ENCODE results near the gene ADD2. TPM values are rescaled to one million over a fixed set of nuclear protein-coding genes. Genes with fewer than 3 reads are reported as not detected.

Gene ADD2
- total RNA-seq, 3 donors from 2014 or later = 4.8 to 13.7 (median 8.0) TPM

DNA sequence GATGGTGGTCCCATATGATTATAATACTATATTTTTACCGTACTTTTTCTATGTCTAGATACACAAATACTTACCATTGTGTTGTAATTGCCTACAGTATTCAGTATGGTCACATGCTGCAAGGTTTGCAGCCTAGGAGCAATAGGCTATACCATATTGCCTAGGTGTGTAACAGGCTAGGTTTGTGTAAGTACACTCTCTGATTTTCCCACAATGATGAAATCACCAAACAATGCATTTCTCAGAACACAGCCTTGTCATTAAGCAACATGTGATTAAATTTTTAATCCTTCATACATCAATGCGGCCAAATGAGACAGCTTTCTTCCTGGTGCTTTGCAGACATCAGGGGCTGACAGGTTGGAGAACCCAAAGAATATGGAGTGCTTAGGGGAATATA lies 37.3 kb downstream of the ADD2 start:
- no peak overlapping the region for H3K4me3 Mint-ChIP-seq
- no peaks in the 10 kb centered on the region for H3K9me3 Mint-ChIP-seq
- no peaks in the 10 kb centered on the region for H3K4me1 Mint-ChIP-seq (ENCODE audit: low read depth)
- H3K27me3 Mint-ChIP-seq (ENCODE audit: low read depth) = peaks cover 9% of the 10 kb centered on the region
- no peaks in the 10 kb centered on the region for H3K36me3 Mint-ChIP-seq (ENCODE audit: insufficient read depth)
- ATAC-seq = no peak
- DNase-seq = no peak

- Mint-ChIP-seq H3K4me1 (ENCODE audit: low read depth) (no peaks in the 10 kb centered on the region), H3K36me3 (ENCODE audit: insufficient read depth) (no peaks in the 10 kb centered on the region), H3K9me3 (no peaks in the 10 kb centered on the region), H3K4me3 (no peak overlapping the region), H3K27me3 (ENCODE audit: low read depth) (peaks cover 7% of the 10 kb centered on the region)
- ATAC-seq (no peak), DNase-seq (no peak)
These were observed 38.4 kb downstream of the ADD2 start for GRCh38 chr2:70729647-70730046.

- Mint-ChIP-seq H3K36me3 (ENCODE audit: insufficient read depth) (no peaks in the 10 kb centered on the region), H3K9me3 (no peaks in the 10 kb centered on the region), H3K4me1 (ENCODE audit: low read depth) (no peaks in the 10 kb centered on the region), H3K27me3 (ENCODE audit: low read depth) (peaks cover 2% of the 10 kb centered on the region), H3K4me3 (no peak overlapping the region)
- DNase-seq (no peak), ATAC-seq (no peak)
These were observed 39.9 kb downstream of the ADD2 start for GRCh38 chr2:70728128-70728527.

DNA sequence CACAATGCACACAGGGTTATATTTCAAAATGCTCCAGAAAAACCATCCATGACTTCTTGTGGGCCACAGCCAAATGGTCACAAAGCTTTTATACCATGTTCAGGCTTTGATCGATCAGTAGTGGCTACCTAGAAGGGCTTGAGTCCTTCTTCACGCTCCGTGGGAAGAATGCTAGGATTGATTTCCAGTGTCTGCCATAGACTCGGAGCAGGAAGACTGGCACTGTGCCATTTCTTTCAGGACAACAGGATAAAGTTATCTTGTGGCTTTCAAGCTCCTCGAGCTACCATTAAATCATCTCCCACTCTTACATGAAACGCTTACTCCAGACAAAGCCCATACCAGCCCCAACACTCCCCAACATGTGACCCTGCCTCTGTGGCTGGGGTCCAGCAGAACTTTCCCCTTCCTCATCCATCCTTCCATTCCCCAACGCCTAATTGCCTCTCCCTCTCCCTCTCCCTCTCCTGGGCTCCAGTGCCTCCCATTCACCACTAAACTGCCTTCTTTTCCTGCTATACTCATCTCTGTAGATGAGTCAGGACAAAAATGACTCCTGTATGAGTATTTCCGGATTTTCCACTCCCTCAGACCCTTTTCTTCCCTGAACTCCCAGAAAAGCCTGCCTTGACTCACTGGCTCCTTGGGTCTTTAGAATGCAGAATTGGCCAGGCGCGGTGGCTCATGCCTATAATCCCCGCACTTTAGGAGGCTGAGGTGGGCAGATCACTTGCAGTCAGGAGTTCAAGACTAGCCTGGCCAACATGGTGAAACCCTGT lies 40.9 kb downstream of the ADD2 start:
- Mint-ChIP-seq H3K27me3 (ENCODE audit: low read depth) (no peaks in the 10 kb centered on the region), H3K9me3 (no peaks in the 10 kb centered on the region)

GRCh38 chr2:70725505-70725904 lies 42.5 kb downstream of the ADD2 start:
- DNase-seq = no peak
- Mint-ChIP-seq H3K4me1 (ENCODE audit: low read depth) (no peaks in the 10 kb centered on the region), H3K4me3 (no peak overlapping the region), H3K27me3 (ENCODE audit: low read depth) (no peaks in the 10 kb centered on the region), H3K9me3 (no peaks in the 10 kb centered on the region), H3K36me3 (ENCODE audit: insufficient read depth) (no peaks in the 10 kb centered on the region)
- ATAC-seq = no peak

More for the DNA sequence above, 40.9 kb downstream of the ADD2 start:
- no peaks in the 10 kb centered on the region for H3K36me3 Mint-ChIP-seq (ENCODE audit: insufficient read depth)
- H3K4me3 Mint-ChIP-seq = no peak overlapping the region
- DNase-seq = no peak
- no peaks in the 10 kb centered on the region for H3K4me1 Mint-ChIP-seq (ENCODE audit: low read depth)
- no peak for ATAC-seq

DNA sequence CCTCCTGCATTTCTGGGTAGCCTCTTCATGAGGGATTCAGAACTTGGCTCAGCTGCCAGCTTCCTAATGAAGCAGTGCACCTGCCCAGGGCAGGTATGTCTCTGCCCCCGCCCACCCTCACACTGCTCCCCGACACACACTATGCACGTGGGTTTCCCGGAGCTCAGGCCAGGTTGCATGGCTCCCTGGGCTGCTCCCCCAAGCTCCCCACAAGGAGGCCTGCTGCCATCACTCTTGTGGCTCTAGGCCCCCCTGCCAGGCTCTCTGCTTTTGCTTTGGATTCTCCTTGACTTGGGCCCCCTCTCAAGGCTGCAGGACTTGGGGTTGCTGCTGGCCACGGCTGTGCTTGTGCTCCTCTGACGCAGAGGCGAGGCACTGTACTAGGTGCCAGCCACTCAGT lies 43.6 kb downstream of the ADD2 start:
- Mint-ChIP-seq H3K4me3 (no peak overlapping the region), H3K27me3 (ENCODE audit: low read depth) (no peaks in the 10 kb centered on the region), H3K36me3 (ENCODE audit: insufficient read depth) (no peaks in the 10 kb centered on the region), H3K4me1 (ENCODE audit: low read depth) (no peaks in the 10 kb centered on the region), H3K9me3 (no peaks in the 10 kb centered on the region)
- ATAC-seq (no peak), DNase-seq (no peak)

- ATAC-seq = no peak
- Mint-ChIP-seq H3K4me3 (no peak overlapping the region), H3K9me3 (no peaks in the 10 kb centered on the region)
These were observed 44.6 kb downstream of the ADD2 start for GRCh38 chr2:70723286-70723885.

DNA sequence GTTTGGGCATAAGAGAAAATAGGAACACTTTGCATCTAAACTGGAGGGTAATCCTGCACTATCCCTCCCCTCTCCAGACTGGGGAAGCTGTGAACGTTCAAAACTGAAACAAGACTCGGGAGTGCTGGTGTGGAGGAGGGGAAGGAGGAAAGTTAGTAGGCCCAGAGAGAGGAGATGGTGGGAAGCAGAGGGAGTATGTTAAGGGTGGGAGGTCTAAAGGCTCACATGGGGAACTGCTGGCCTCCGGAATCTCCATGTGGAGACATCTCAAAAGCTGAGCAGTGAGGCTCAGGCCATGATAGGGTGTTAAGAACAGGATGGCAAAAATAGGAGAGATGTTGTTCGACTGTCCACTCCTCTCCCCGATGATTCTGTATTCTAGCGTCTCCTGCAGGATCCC lies 47.9 kb downstream of the ADD2 start:
- DNase-seq = no peak
- Mint-ChIP-seq H3K4me3 (no peak overlapping the region), H3K27me3 (ENCODE audit: low read depth) (peaks cover 4% of the 10 kb centered on the region), H3K4me1 (ENCODE audit: low read depth) (no peaks in the 10 kb centered on the region), H3K36me3 (ENCODE audit: insufficient read depth) (no peaks in the 10 kb centered on the region), H3K9me3 (no peaks in the 10 kb centered on the region)
- ATAC-seq = no peak

More at GRCh38 chr2:70723286-70723885, 44.6 kb downstream of the ADD2 start:
- H3K36me3 Mint-ChIP-seq (ENCODE audit: insufficient read depth) = no peaks in the 10 kb centered on the region
- no peaks in the 10 kb centered on the region for H3K27me3 Mint-ChIP-seq (ENCODE audit: low read depth)
- DNase-seq = no peak
- no peaks in the 10 kb centered on the region for H3K4me1 Mint-ChIP-seq (ENCODE audit: low read depth)

DNA sequence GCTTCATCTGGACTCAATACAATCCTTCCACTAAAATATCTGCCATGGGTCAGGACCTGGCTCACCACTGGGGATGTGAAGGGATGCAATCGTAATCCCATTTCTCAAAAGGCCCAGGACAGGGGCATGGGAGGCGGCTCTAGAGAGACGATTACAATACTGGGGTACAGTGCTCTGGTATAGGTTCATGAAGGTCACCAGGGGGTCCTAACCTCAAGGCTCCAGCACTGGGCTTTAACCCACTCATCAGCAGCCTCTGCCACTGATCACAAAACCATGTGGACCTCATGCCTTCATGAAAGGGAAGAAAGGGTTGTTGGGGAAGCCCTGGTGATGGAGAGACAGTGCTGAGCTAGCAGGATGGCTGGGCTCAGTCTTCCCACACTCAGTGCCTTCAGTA lies 48.8 kb downstream of the ADD2 start:
- no peaks in the 10 kb centered on the region for H3K36me3 Mint-ChIP-seq (ENCODE audit: insufficient read depth)
- H3K4me3 Mint-ChIP-seq = no peak overlapping the region
- H3K9me3 Mint-ChIP-seq = no peaks in the 10 kb centered on the region
- H3K27me3 Mint-ChIP-seq (ENCODE audit: low read depth) = peaks cover 4% of the 10 kb centered on the region
- ATAC-seq (no peak), DNase-seq (no peak)
- H3K4me1 Mint-ChIP-seq (ENCODE audit: low read depth) = no peaks in the 10 kb centered on the region

DNA sequence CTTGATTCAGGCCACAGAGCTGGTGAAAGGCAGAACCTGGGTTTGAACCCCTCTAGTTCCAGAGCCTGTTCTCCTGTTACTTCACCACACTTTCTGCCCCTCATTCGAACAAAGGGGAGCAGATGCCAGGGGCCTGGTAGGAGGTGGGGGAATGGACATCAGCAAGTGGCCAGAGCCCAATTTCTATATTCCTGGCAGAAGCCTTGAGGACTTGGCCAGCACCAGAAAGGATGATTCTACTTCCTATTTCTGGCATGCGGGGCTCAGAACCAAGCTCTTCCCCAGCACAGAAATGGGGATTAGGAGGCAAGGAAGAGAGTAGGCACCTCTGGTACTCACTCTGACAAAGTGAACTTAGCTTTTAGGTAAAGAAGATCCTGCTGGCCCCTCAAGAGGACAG lies 49.3 kb downstream of the ADD2 start:
- no peaks in the 10 kb centered on the region for H3K36me3 Mint-ChIP-seq (ENCODE audit: insufficient read depth)
- H3K4me1 Mint-ChIP-seq (ENCODE audit: low read depth) = no peaks in the 10 kb centered on the region
- no peak for DNase-seq
- H3K9me3 Mint-ChIP-seq = no peaks in the 10 kb centered on the region
- peaks cover 4% of the 10 kb centered on the region for H3K27me3 Mint-ChIP-seq (ENCODE audit: low read depth)
- H3K4me3 Mint-ChIP-seq = no peak overlapping the region
- ATAC-seq = no peak

DNA sequence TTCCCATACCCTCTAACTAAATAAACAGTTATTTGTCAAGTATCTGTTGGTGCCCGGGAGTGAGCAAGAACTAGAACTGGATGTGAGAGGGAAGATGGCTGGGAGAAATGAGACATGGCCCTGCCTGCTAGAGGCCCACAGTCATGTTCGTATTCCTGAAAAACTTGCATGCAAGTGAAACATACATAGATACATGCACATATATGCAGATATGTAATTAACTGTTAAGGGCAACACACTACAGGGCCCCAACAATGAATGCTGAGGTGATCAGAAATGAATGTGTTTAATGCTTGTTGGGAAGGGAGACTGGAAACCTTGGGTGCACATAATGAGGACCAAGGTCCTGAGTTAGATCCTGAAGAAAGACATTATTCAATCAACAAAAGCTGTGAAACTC lies 49.8 kb downstream of the ADD2 start:
- peaks cover 4% of the 10 kb centered on the region for H3K27me3 Mint-ChIP-seq (ENCODE audit: low read depth)
- no peak overlapping the region for H3K4me3 Mint-ChIP-seq
- ATAC-seq = no peak
- no peaks in the 10 kb centered on the region for H3K9me3 Mint-ChIP-seq
- H3K4me1 Mint-ChIP-seq (ENCODE audit: low read depth) = no peaks in the 10 kb centered on the region
- no peak for DNase-seq
- no peaks in the 10 kb centered on the region for H3K36me3 Mint-ChIP-seq (ENCODE audit: insufficient read depth)

- Mint-ChIP-seq H3K4me3 (no peak overlapping the region), H3K36me3 (ENCODE audit: insufficient read depth) (no peaks in the 10 kb centered on the region), H3K27me3 (ENCODE audit: low read depth) (peaks cover 4% of the 10 kb centered on the region), H3K9me3 (no peaks in the 10 kb centered on the region), H3K4me1 (ENCODE audit: low read depth) (no peaks in the 10 kb centered on the region)
- DNase-seq (no peak), ATAC-seq (no peak)
These were observed 50.5 kb downstream of the ADD2 start for GRCh38 chr2:70717431-70718038.

GRCh38 chr2:70716951-70717350 lies 51.0 kb downstream of the ADD2 start:
- no peaks in the 10 kb centered on the region for H3K9me3 Mint-ChIP-seq
- H3K4me3 Mint-ChIP-seq = no peak overlapping the region
- ATAC-seq = no peak
- H3K36me3 Mint-ChIP-seq (ENCODE audit: insufficient read depth) = no peaks in the 10 kb centered on the region
- no peaks in the 10 kb centered on the region for H3K4me1 Mint-ChIP-seq (ENCODE audit: low read depth)
- no peak for DNase-seq
- peaks cover 6% of the 10 kb centered on the region for H3K27me3 Mint-ChIP-seq (ENCODE audit: low read depth)

GRCh38 chr2:70716131-70716743 lies 51.8 kb downstream of the ADD2 start:
- Mint-ChIP-seq H3K9me3 (no peaks in the 10 kb centered on the region), H3K4me3 (no peak overlapping the region), H3K36me3 (ENCODE audit: insufficient read depth) (no peaks in the 10 kb centered on the region), H3K4me1 (ENCODE audit: low read depth) (no peaks in the 10 kb centered on the region), H3K27me3 (ENCODE audit: low read depth) (peaks cover 6% of the 10 kb centered on the region)
- ATAC-seq = no peak
- DNase-seq = no peak
